Measurements from ENCODE around the gene ITGB4.

The ITGB4 gene

GRCh38 chr17:75697651-75698291 lies 23.5 kb upstream of the ITGB4 start:
- no peak for DNase-seq (ENCODE audit: low read depth in 1 of 2, low spot score in 1 of 2)

- DNase-seq (ENCODE audit: low read depth in 1 of 2, low spot score in 1 of 2), result no peak
Measured at GRCh38 chr17:75698659-75699058, 22.6 kb upstream of the ITGB4 start.

GRCh38 chr17:75701288-75701687 lies 20.0 kb upstream of the ITGB4 start:
- DNase-seq (ENCODE audit: low read depth in 1 of 2, low spot score in 1 of 2), result no peak

GRCh38 chr17:75703191-75703590 lies 18.1 kb upstream of the ITGB4 start:
- DNase-seq (ENCODE audit: low read depth in 1 of 2, low spot score in 1 of 2), result no peak

- no peak for DNase-seq (ENCODE audit: low read depth in 1 of 2, low spot score in 1 of 2)
Measured at GRCh38 chr17:75703591-75703990, 17.7 kb upstream of the ITGB4 start.

GRCh38 chr17:75704963-75705875 lies 16.0 kb upstream of the ITGB4 start:
- DNase-seq (ENCODE audit: low read depth in 1 of 2, low spot score in 1 of 2), result no peak

GRCh38 chr17:75706042-75706728 lies 15.1 kb upstream of the ITGB4 start:
- DNase-seq (ENCODE audit: low read depth in 1 of 2, low spot score in 1 of 2), result no peak

GRCh38 chr17:75707079-75707571 lies 14.1 kb upstream of the ITGB4 start:
- no peak for DNase-seq (ENCODE audit: low read depth in 1 of 2, low spot score in 1 of 2)

GRCh38 chr17:75712446-75712845 lies 8.8 kb upstream of the ITGB4 start:
- DNase-seq (ENCODE audit: low read depth in 1 of 2, low spot score in 1 of 2), result no peak

- DNase-seq (ENCODE audit: low read depth in 1 of 2, low spot score in 1 of 2), result no peak
Measured at GRCh38 chr17:75719732-75720131, 1.5 kb upstream of the ITGB4 start.

GRCh38 chr17:75721463-75722011 lies 278 bp downstream of the ITGB4 start:
- no peak for DNase-seq (ENCODE audit: low read depth in 1 of 2, low spot score in 1 of 2)

GRCh38 chr17:75722076-75722475 lies 817 bp downstream of the ITGB4 start:
- DNase-seq (ENCODE audit: low read depth in 1 of 2, low spot score in 1 of 2), result no peak

- DNase-seq (ENCODE audit: low read depth in 1 of 2, low spot score in 1 of 2), result no peak
Measured at GRCh38 chr17:75722542-75723095, 1.4 kb downstream of the ITGB4 start.

- no peak for DNase-seq (ENCODE audit: low read depth in 1 of 2, low spot score in 1 of 2)
Measured at GRCh38 chr17:75723171-75723930, 2.1 kb downstream of the ITGB4 start.

GRCh38 chr17:75724016-75725003 lies 3.1 kb downstream of the ITGB4 start:
- no peak for DNase-seq (ENCODE audit: low read depth in 1 of 2, low spot score in 1 of 2)

- DNase-seq (ENCODE audit: low read depth in 1 of 2, low spot score in 1 of 2), result no peak
Measured at GRCh38 chr17:75725504-75725903, 4.2 kb downstream of the ITGB4 start.

- no peak for DNase-seq (ENCODE audit: low read depth in 1 of 2, low spot score in 1 of 2)
Measured at GRCh38 chr17:75727391-75727790, 6.1 kb downstream of the ITGB4 start.

- DNase-seq (ENCODE audit: low read depth in 1 of 2, low spot score in 1 of 2), result no peak
Measured at GRCh38 chr17:75729351-75729750, 8.1 kb downstream of the ITGB4 start.

- DNase-seq (ENCODE audit: low read depth in 1 of 2, low spot score in 1 of 2), result no peak
Measured at GRCh38 chr17:75730065-75730464, 8.8 kb downstream of the ITGB4 start.

All from stimulated activated CD4-positive, alpha-beta T cell treated with anti-CD3 and anti-CD28 coated beads, Interleukin-15, amount 100 ng/mL, for 1 hour (primary cell).